ENCODE data around the gene FMN2. TPM values are rescaled to one million over a fixed set of nuclear protein-coding genes. Genes with fewer than 3 reads are reported as not detected.

FMN2 gene
- total RNA-seq, 1 donor, result 11.2 TPM

DNA sequence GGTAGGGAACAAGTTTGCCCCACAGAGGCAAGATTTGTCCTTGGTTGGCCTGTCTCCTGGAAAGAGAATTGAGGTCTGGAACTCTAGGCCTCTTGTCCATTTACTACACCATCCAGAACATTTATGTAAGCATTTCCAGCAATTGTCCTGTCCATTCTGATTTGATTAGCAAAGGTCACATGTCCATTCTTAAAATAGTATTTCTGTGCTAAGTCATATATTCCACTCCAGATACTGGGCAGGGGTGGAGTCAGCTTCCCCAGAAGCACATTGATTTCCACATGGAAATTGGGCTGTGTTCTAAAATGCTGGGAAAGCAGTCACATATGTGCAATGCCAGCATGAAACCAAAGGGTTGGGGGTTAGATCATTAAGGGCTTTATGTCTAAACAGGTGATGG, 21.5 kb upstream of the FMN2 start:
- Histone ChIP-seq H4K20me1 (ENCODE audit: insufficient read depth, low read length) (no peaks in the 10 kb centered on the region), H3K36me3 (ENCODE audit: insufficient read depth, low read length) (no peaks in the 10 kb centered on the region), H3K4me1 (ENCODE audit: insufficient read depth, low read length) (no peaks in the 10 kb centered on the region), H3K79me2 (ENCODE audit: insufficient read depth, low read length) (no peaks in the 10 kb centered on the region), H3K27ac (ENCODE audit: low read depth, low read length) (no peak overlapping the region), H3K4me2 (ENCODE audit: insufficient read depth, low read length) (no peak overlapping the region), H3K4me3 (ENCODE audit: insufficient read depth, low read length) (no peak overlapping the region), H3K9me3 (ENCODE audit: low read depth, low read length) (no peaks in the 10 kb centered on the region), H3K27me3 (ENCODE audit: insufficient read depth, low read length) (no peaks in the 10 kb centered on the region), H2AFZ (ENCODE audit: low read length) (no peak overlapping the region)
- TF ChIP-seq, protein P1, sequence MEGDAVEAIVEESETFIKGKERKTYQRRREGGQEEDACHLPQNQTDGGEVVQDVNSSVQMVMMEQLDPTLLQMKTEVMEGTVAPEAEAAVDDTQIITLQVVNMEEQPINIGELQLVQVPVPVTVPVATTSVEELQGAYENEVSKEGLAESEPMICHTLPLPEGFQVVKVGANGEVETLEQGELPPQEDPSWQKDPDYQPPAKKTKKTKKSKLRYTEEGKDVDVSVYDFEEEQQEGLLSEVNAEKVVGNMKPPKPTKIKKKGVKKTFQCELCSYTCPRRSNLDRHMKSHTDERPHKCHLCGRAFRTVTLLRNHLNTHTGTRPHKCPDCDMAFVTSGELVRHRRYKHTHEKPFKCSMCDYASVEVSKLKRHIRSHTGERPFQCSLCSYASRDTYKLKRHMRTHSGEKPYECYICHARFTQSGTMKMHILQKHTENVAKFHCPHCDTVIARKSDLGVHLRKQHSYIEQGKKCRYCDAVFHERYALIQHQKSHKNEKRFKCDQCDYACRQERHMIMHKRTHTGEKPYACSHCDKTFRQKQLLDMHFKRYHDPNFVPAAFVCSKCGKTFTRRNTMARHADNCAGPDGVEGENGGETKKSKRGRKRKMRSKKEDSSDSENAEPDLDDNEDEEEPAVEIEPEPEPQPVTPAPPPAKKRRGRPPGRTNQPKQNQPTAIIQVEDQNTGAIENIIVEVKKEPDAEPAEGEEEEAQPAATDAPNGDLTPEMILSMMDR (IDR thresholded peaks at IDR 0.05; ENCODE audit: extremely low read depth, low read depth, low read length), result no peak
- DNase-seq (ENCODE audit: insufficient read length, low spot score, missing footprints), result peak; percentile 76

DNA sequence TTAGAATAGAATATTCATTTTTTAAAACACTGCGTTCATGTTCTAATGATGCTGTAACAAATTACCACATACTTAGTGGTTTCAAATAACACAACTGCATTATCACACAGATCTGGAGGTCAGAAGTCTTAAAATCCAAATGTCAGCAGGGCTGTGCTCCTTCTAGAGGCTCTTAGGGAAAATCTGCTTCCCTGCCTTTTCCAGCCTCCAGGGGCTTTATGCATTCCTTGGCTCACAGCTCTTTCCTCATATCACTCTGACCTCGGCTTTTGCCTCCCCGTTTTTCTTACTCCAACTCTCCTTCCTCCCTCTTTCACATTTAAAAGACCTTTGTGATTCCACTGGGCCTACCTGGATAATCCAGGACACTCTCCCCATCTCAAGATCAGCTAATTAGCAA, 18.6 kb upstream of the FMN2 start:
- Histone ChIP-seq H3K4me3 (ENCODE audit: insufficient read depth, low read length) (no peak overlapping the region), H3K36me3 (ENCODE audit: insufficient read depth, low read length) (no peaks in the 10 kb centered on the region), H3K4me1 (ENCODE audit: insufficient read depth, low read length) (no peaks in the 10 kb centered on the region), H2AFZ (ENCODE audit: low read length) (peak overlapping the region; percentile 72), H3K9me3 (ENCODE audit: low read depth, low read length) (no peaks in the 10 kb centered on the region), H4K20me1 (ENCODE audit: insufficient read depth, low read length) (no peaks in the 10 kb centered on the region), H3K27ac (ENCODE audit: low read depth, low read length) (no peak overlapping the region), H3K79me2 (ENCODE audit: insufficient read depth, low read length) (no peaks in the 10 kb centered on the region), H3K4me2 (ENCODE audit: insufficient read depth, low read length) (no peak overlapping the region), H3K27me3 (ENCODE audit: insufficient read depth, low read length) (no peaks in the 10 kb centered on the region)
- no peak for DNase-seq (ENCODE audit: insufficient read length, low spot score, missing footprints)
- TF ChIP-seq, protein P1 (IDR thresholded peaks at IDR 0.05; ENCODE audit: extremely low read depth, low read depth, low read length), result peak; percentile 10

- peak; percentile 2 for DNase-seq (ENCODE audit: insufficient read length, low spot score, missing footprints)
- H2AFZ ChIP-seq (ENCODE audit: low read length), result peak overlapping the region; percentile 35
- H3K27me3 ChIP-seq (ENCODE audit: insufficient read depth, low read length), result no peaks in the 10 kb centered on the region
- no peaks in the 10 kb centered on the region for H4K20me1 ChIP-seq (ENCODE audit: insufficient read depth, low read length)
- no peaks in the 10 kb centered on the region for H3K36me3 ChIP-seq (ENCODE audit: insufficient read depth, low read length)
- TF ChIP-seq, protein P1 (IDR thresholded peaks at IDR 0.05; ENCODE audit: extremely low read depth, low read depth, low read length), result no peak
- H3K27ac ChIP-seq (ENCODE audit: low read depth, low read length), result no peak overlapping the region
- no peaks in the 10 kb centered on the region for H3K4me1 ChIP-seq (ENCODE audit: insufficient read depth, low read length)
- no peaks in the 10 kb centered on the region for H3K79me2 ChIP-seq (ENCODE audit: insufficient read depth, low read length)
- no peaks in the 10 kb centered on the region for H3K9me3 ChIP-seq (ENCODE audit: low read depth, low read length)
- no peak overlapping the region for H3K4me3 ChIP-seq (ENCODE audit: insufficient read depth, low read length)
- peak overlapping the region; percentile 23 for H3K4me2 ChIP-seq (ENCODE audit: insufficient read depth, low read length)
These were observed 17.3 kb upstream of the FMN2 start for GRCh38 chr1:240074422-240074821.

- DNase-seq (ENCODE audit: insufficient read length, low spot score, missing footprints), result no peak
These were observed 16.8 kb upstream of the FMN2 start for GRCh38 chr1:240074908-240075307.

More at GRCh38 chr1:240074908-240075307, 16.8 kb upstream of the FMN2 start:
- Histone ChIP-seq H3K79me2 (ENCODE audit: insufficient read depth, low read length) (no peaks in the 10 kb centered on the region), H2AFZ (ENCODE audit: low read length) (peak overlapping the region; percentile 63), H3K4me1 (ENCODE audit: insufficient read depth, low read length) (no peaks in the 10 kb centered on the region), H3K4me3 (ENCODE audit: insufficient read depth, low read length) (no peak overlapping the region), H3K9me3 (ENCODE audit: low read depth, low read length) (no peaks in the 10 kb centered on the region), H4K20me1 (ENCODE audit: insufficient read depth, low read length) (no peaks in the 10 kb centered on the region), H3K4me2 (ENCODE audit: insufficient read depth, low read length) (peak overlapping the region; percentile 23), H3K27me3 (ENCODE audit: insufficient read depth, low read length) (no peaks in the 10 kb centered on the region), H3K36me3 (ENCODE audit: insufficient read depth, low read length) (no peaks in the 10 kb centered on the region), H3K27ac (ENCODE audit: low read depth, low read length) (no peak overlapping the region)
- TF ChIP-seq, protein P1 (IDR thresholded peaks at IDR 0.05; ENCODE audit: extremely low read depth, low read depth, low read length), result no peak
